ENCODE data around the gene PNMT. TPM values are rescaled to one million over a fixed set of nuclear protein-coding genes. Genes with fewer than 3 reads are reported as not detected.

The PNMT gene
- total RNA-seq, 1 experiment from 2014 or later: 1.4 TPM

GRCh38 chr17:39683295-39683939 is 15.2 kb downstream of the PNMT start:
- CTCF ChIA-PET: no interaction called here
- H3K27me3 ChIP-seq (ENCODE audit: low read length): no peaks in the 10 kb centered on the region
- no peak overlapping the region for H3K9ac ChIP-seq (ENCODE audit: low read length)
- H3K4me2 ChIP-seq (ENCODE audit: low read length): no peak overlapping the region
- POLR2A ChIA-PET (ENCODE audit: unreplicated experiment): no interaction called here
- BruUV-seq (replicated peaks): no TSS peak
- ATAC-seq (no peak), DNase-seq (no peak)
- no peak overlapping the region for H3K4me3 ChIP-seq (ENCODE audit: low read length)
- H3K9me2 ChIP-seq (replicated peaks; ENCODE audit: low read length): no peaks in the 10 kb centered on the region
- no peak overlapping the region for H3K27ac ChIP-seq (ENCODE audit: low read length)
- no peak overlapping the region for H2AFZ ChIP-seq (ENCODE audit: low read length)
- peaks cover 7% of the 10 kb centered on the region for H3F3A ChIP-seq (ENCODE audit: low read length, unreplicated experiment)
- no peaks in the 10 kb centered on the region for H3K36me3 ChIP-seq (ENCODE audit: low read depth, low read length)
- no peaks in the 10 kb centered on the region for H3K79me2 ChIP-seq (ENCODE audit: low read length)
- TF ChIP-seq CTCF (conservative IDR thresholded peaks at IDR 0.05; ENCODE audit: low read depth, low read length): no peak
- TF ChIP-seq EZH2 (IDR thresholded peaks at IDR 0.05; ENCODE audit: low read length, unreplicated experiment): no peak
- no peak for TF ChIP-seq EZH2phosphoT487 (IDR thresholded peaks at IDR 0.05; ENCODE audit: borderline replicate concordance, low read length)
- intact Hi-C loops (cut with micrococcal nuclease): no loop called here
- H3K4me1 ChIP-seq (ENCODE audit: insufficient read depth, low read length): peaks cover 8% of the 10 kb centered on the region
- no peaks in the 10 kb centered on the region for H4K20me1 ChIP-seq (ENCODE audit: low read length)
- no peaks in the 10 kb centered on the region for H3K9me3 ChIP-seq (ENCODE audit: low read length)

- ATAC-seq: no peak
- ChIA-PET POLR2A (ENCODE audit: unreplicated experiment) (no interaction called here), CTCF (interaction anchor here (0.7 kb wide), 1 partner anchor 63 kb away, joined by 9 read pairs; no protein-coding TSS in a partner anchor)
- no peaks in the 10 kb centered on the region for H3K36me3 ChIP-seq (ENCODE audit: low read depth, low read length)
- no peak overlapping the region for H3K27ac ChIP-seq (ENCODE audit: low read length)
- no peaks in the 10 kb centered on the region for H4K20me1 ChIP-seq (ENCODE audit: low read length)
- H3K27me3 ChIP-seq (ENCODE audit: low read length): no peaks in the 10 kb centered on the region
- peaks cover 16% of the 10 kb centered on the region for H3K4me1 ChIP-seq (ENCODE audit: insufficient read depth, low read length)
- peaks cover 8% of the 10 kb centered on the region for H3F3A ChIP-seq (ENCODE audit: low read length, unreplicated experiment)
- no peaks in the 10 kb centered on the region for H3K9me3 ChIP-seq (ENCODE audit: low read length)
- no peak overlapping the region for H3K9ac ChIP-seq (ENCODE audit: low read length)
- BruUV-seq (replicated peaks): no TSS peak
- no peak overlapping the region for H3K4me3 ChIP-seq (ENCODE audit: low read length)
- no peak overlapping the region for H3K4me2 ChIP-seq (ENCODE audit: low read length)
- no peak for DNase-seq
- H3K9me2 ChIP-seq (replicated peaks; ENCODE audit: low read length): no peaks in the 10 kb centered on the region
- H2AFZ ChIP-seq (ENCODE audit: low read length): no peak overlapping the region
- no peaks in the 10 kb centered on the region for H3K79me2 ChIP-seq (ENCODE audit: low read length)
- TF ChIP-seq EZH2phosphoT487 (IDR thresholded peaks at IDR 0.05; ENCODE audit: borderline replicate concordance, low read length) (no peak), EZH2 (IDR thresholded peaks at IDR 0.05; ENCODE audit: low read length, unreplicated experiment) (no peak), CTCF (conservative IDR thresholded peaks at IDR 0.05; ENCODE audit: low read depth, low read length) (no peak)
- intact Hi-C loops (cut with micrococcal nuclease): no loop called here
Measured at GRCh38 chr17:39684369-39685192, 16.3 kb downstream of the PNMT start.

GRCh38 chr17:39687101-39687545 is 18.9 kb downstream of the PNMT start:
- no peaks in the 10 kb centered on the region for H3K79me2 ChIP-seq (ENCODE audit: low read length)
- H3K4me3 ChIP-seq (ENCODE audit: low read length): peak overlapping the region; percentile 86
- no peak for ATAC-seq
- TF ChIP-seq CTCF (conservative IDR thresholded peaks at IDR 0.05; ENCODE audit: low read depth, low read length): no peak
- TF ChIP-seq EZH2phosphoT487 (IDR thresholded peaks at IDR 0.05; ENCODE audit: borderline replicate concordance, low read length): no peak
- no peak for TF ChIP-seq EZH2 (IDR thresholded peaks at IDR 0.05; ENCODE audit: low read length, unreplicated experiment)
- H3K9me2 ChIP-seq (replicated peaks; ENCODE audit: low read length): no peaks in the 10 kb centered on the region
- no peaks in the 10 kb centered on the region for H4K20me1 ChIP-seq (ENCODE audit: low read length)
- H3K27me3 ChIP-seq (ENCODE audit: low read length): no peaks in the 10 kb centered on the region
- no peaks in the 10 kb centered on the region for H3K36me3 ChIP-seq (ENCODE audit: low read depth, low read length)
- H3F3A ChIP-seq (ENCODE audit: low read length, unreplicated experiment): peaks cover 8% of the 10 kb centered on the region
- H3K4me1 ChIP-seq (ENCODE audit: insufficient read depth, low read length): peaks cover 16% of the 10 kb centered on the region
- peak overlapping the region; percentile 82 for H3K9ac ChIP-seq (ENCODE audit: low read length)
- H3K27ac ChIP-seq (ENCODE audit: low read length): peak overlapping the region; percentile 83; the same call in 1 of the 2 replicates
- POLR2A ChIA-PET (ENCODE audit: unreplicated experiment): no interaction called here
- CTCF ChIA-PET: no interaction called here
- intact Hi-C loops (cut with micrococcal nuclease): no loop called here
- H3K9me3 ChIP-seq (ENCODE audit: low read length): no peaks in the 10 kb centered on the region
- TSS peak; percentile 77 for BruUV-seq (replicated peaks)
- peak overlapping the region; percentile 94 for H2AFZ ChIP-seq (ENCODE audit: low read length)
- no peak for DNase-seq
- peak overlapping the region; percentile 94 for H3K4me2 ChIP-seq (ENCODE audit: low read length)
